Measurements from ENCODE around the gene GPR78.

GRCh38 chr4:8588196-8588470 lies 7.9 kb downstream of the GPR78 start:
- TF ChIP-seq EZH2 (IDR thresholded peaks at IDR 0.05), result no peak
- TF ChIP-seq POLR2AphosphoS5 (IDR thresholded peaks at IDR 0.05; ENCODE audit: borderline replicate concordance, low read depth, low read length), result no peak
- no peak for TF ChIP-seq FOXP2 (optimal IDR thresholded peaks at IDR 0.05; ENCODE audit: control extremely low read depth, extremely low read length, insufficient read depth)
